K562 (cell line): ENCODE results near the gene SMAGP. TPM values are rescaled to one million over a fixed set of nuclear protein-coding genes. Genes with fewer than 3 reads are reported as not detected.
"Not testable (repeated sequence)": the region's sequence is repeated elsewhere in the genome, so short reads cannot be mapped to it uniquely, and the experiment has no call there.

ENCODE experiments used
- ATAC-seq: fragments of 200-7000 bp; cut with Tn5 transposase; 3 replicates; pipeline ENCODE4 v1.9.1; 2020; ENCODE audit warnings: moderate library complexity
- BruUV-seq: library from RNA; stranded (reverse); fragments of 400-500 nt; replicated peaks from 2 replicates; lab custom pipeline; 2021; lab: Mats Ljungman, UMichigan
- CTCF ChIA-PET: fragments of 300-600 bp; formaldehyde crosslinking; extraction: SDS; loops from one replicate; lab custom pipeline; 2021; ENCODE audit warnings: low intra/inter-chr PET ratio; lab: Yijun Ruan, JAX
- POLR2A ChIA-PET: fragments of 300-600, 350-650 bp; sonication (Branson Sonifier 250); formaldehyde crosslinking; extraction: SDS; loops from one replicate; lab custom pipeline; 2021; ENCODE audit warnings: antibody characterized with exemption, inconsistent platforms; lab: Yijun Ruan, JAX
- DNase-seq, 4 experiments: peaks; one replicate each; pipeline versions ENCODE4 v3.0.0 to v3.0.0-alpha.2; 2011 to 2018; ENCODE audit warnings: low spot score in 3 of 4, mixed read lengths in 3 of 4; ENCODE audit errors: extremely low read depth in 1 of 4
- FAIRE-seq: peaks from 2 replicates; lab custom pipeline; 2011; peaks lifted over from hg19 to GRCh38; lab: Jason Lieb, UNC
- H2AFZ ChIP-seq: 2 replicates; pipeline ENCODE4 v1.6.0; 2011; ENCODE audit warnings: low read depth, low read length, control low read depth, inconsistent platforms
- H3K27ac ChIP-seq: fragments of 200-600 bp; 3 replicates; pipeline ENCODE4 v1.8.0; 2011; ENCODE audit warnings: low read depth, mild to moderate bottlenecking, control low read depth, inconsistent platforms, low read length, moderate library complexity, mixed read lengths; ENCODE audit errors: extremely low read depth
- H3K27me3 ChIP-seq, 2 experiments: fragments of 300-600 bp in 1 of 2; 2 replicates in 1 of 2; 3 replicates in 1 of 2; pipeline versions ENCODE4 v1.6.0 to v1.8.0; 2011; ENCODE audit warnings: inconsistent platforms in 2 of 2, low read length in 2 of 2, mild to moderate bottlenecking in 1 of 2, mixed read lengths in 1 of 2, moderate library complexity in 1 of 2; ENCODE audit not compliant: control insufficient read depth in 2 of 2, insufficient read depth in 2 of 2
- H3K36me3 ChIP-seq: fragments of 300-600 bp; 3 replicates; pipeline ENCODE4 v1.8.0; 2011; ENCODE audit warnings: mild to moderate bottlenecking, low read length, inconsistent platforms; ENCODE audit not compliant: control insufficient read depth, insufficient read depth
- H3K4me1 ChIP-seq, 2 experiments: fragments of 200-600 bp in 1 of 2; replicated peaks in 1 of 2; 2 replicates in 1 of 2; 3 replicates in 1 of 2; pipeline versions ENCODE4 v1.5.1 to v1.8.0; 2011; ENCODE audit warnings: inconsistent platforms in 2 of 2, low read length in 2 of 2, mild to moderate bottlenecking in 1 of 2, mixed read lengths in 1 of 2, moderate library complexity in 1 of 2; ENCODE audit not compliant: control insufficient read depth in 2 of 2, insufficient read depth in 2 of 2
- H3K4me2 ChIP-seq: 2 replicates; pipeline ENCODE4 v1.6.1; 2011; ENCODE audit warnings: low read length, control low read depth, inconsistent platforms, mixed read lengths; ENCODE audit not compliant: insufficient read depth
- H3K4me3 ChIP-seq: fragments of 200-600 bp; sonication (generic), shearing (Covaris generic); 2 replicates; pipeline ENCODE4 v1.5.1; 2016; ENCODE audit warnings: control low read depth, inconsistent platforms
- H3K79me2 ChIP-seq: fragments of 200-600 bp; 3 replicates; pipeline ENCODE4 v1.8.0; 2011; ENCODE audit warnings: low read length, inconsistent platforms; ENCODE audit not compliant: control insufficient read depth, insufficient read depth
- H3K9ac ChIP-seq, 2 experiments: 2 replicates each; pipeline versions ENCODE4 v1.6.0 to v1.6.1; 2011; ENCODE audit warnings: low read depth in 2 of 2, low read length in 2 of 2, control low read depth in 1 of 2, inconsistent platforms in 1 of 2, mild to moderate bottlenecking in 1 of 2, mixed read lengths in 1 of 2; ENCODE audit not compliant: insufficient read depth in 1 of 2
- H3K9me1 ChIP-seq: one replicate; pipeline ENCODE4 v1.6.0; 2011; ENCODE audit warnings: inconsistent platforms, mild to moderate bottlenecking, low read length, moderate library complexity; ENCODE audit not compliant: control insufficient read depth, insufficient read depth
- H3K9me3 ChIP-seq: replicated peaks from 2 replicates; pipeline ENCODE4 v1.5.1; 2011; ENCODE audit warnings: low read depth, low read length, inconsistent platforms; ENCODE audit not compliant: control insufficient read depth, insufficient read depth
- H4K20me1 ChIP-seq: replicated peaks from 2 replicates; pipeline ENCODE4 v1.6.1; 2011; ENCODE audit warnings: low read length, inconsistent platforms, mixed read lengths; ENCODE audit not compliant: control insufficient read depth, insufficient read depth
- CBX2 ChIP-seq: fragments of 200-600 bp; sonication (generic); IDR thresholded peaks from one replicate; pipeline ENCODE4 v1.6.1; 2012; ENCODE audit warnings: mild to moderate bottlenecking, low read length, inconsistent platforms; ENCODE audit not compliant: insufficient read depth, poor library complexity, severe bottlenecking
- CBX3 ChIP-seq, 2 experiments: IDR thresholded peaks; 1 replicate in 1 of 2; 2 replicates in 1 of 2; pipeline ENCODE4 v1.6.1; 2012; ENCODE audit warnings: inconsistent platforms in 2 of 2, low read length in 2 of 2, borderline replicate concordance in 1 of 2, control low read depth in 1 of 2
- ETS2 ChIP-seq: IDR thresholded peaks from 2 replicates; pipeline ENCODE4 v1.6.1; 2016; ENCODE audit warnings: borderline replicate concordance, missing genetic modification characterization, mild to moderate bottlenecking, moderate library complexity, missing compliant biosample characterization; ENCODE audit not compliant: poor library complexity, severe bottlenecking
- HEY1 ChIP-seq: fragments of 250-450 bp; sonication (Bioruptor Pico); IDR thresholded peaks from 2 replicates; pipeline ENCODE4 v1.5.0; 2020; ENCODE audit warnings: mild to moderate bottlenecking, moderate library complexity, borderline replicate concordance
- HIVEP1 ChIP-seq: fragments of 250-450 bp; sonication (Bioruptor Pico); IDR thresholded peaks from 2 replicates; pipeline ENCODE4 v1.4.0; 2020; ENCODE audit warnings: mild to moderate bottlenecking
- NCOA1 ChIP-seq: fragments of 450-650 bp; IDR thresholded peaks from 2 replicates; pipeline ENCODE4 v1.6.1; 2016; ENCODE audit warnings: low read depth
- NR2C1 ChIP-seq, 2 experiments: fragments of 450-650 bp; IDR thresholded peaks; 2 replicates each; pipeline ENCODE4 v1.6.1; 2017; ENCODE audit warnings: mild to moderate bottlenecking in 2 of 2, antibody characterized with exemption in 1 of 2, inconsistent platforms in 1 of 2, missing compliant biosample characterization in 1 of 2, missing genetic modification characterization in 1 of 2
- PHF20 ChIP-seq: fragments of 450-650 bp; IDR thresholded peaks from 2 replicates; pipeline ENCODE4 v1.6.1; 2018; ENCODE audit not compliant: partially characterized antibody
- POLR2B ChIP-seq: fragments of 450-650 bp; IDR thresholded peaks from 2 replicates; pipeline ENCODE4 v1.6.1; 2018; ENCODE audit warnings: low read depth; ENCODE audit not compliant: partially characterized antibody
- TCF7L2 ChIP-seq: fragments of 150-350 bp; IDR thresholded peaks from 2 replicates; pipeline ENCODE4 v1.6.1; 2016; ENCODE audit warnings: low read depth, mild to moderate bottlenecking, low read length, moderate library complexity
- ZNF41 ChIP-seq: fragments of 250-450 bp; sonication (Bioruptor Pico); conservative IDR thresholded peaks from 2 replicates; pipeline ENCODE4 v1.4.0; 2020; ENCODE audit warnings: mild to moderate bottlenecking
- WGBS: fragments of 100-300 bp; shearing (Covaris generic); methylation state at CpG from one replicate; pipeline ENCODE4 v1.1.6; 2016; ENCODE audit warnings: low coverage, mixed read lengths; ENCODE audit not compliant: insufficient coverage; ENCODE audit errors: missing lambda C conversion rate; 5-methylcytosine and 5-hydroxymethylcytosine counted together
- in situ Hi-C: fragments of 300-500 bp; cut with MboI; formaldehyde crosslinking; loops from 4 replicates; pipeline ENCODE4 v1.15.0; 2018; ENCODE audit warnings: inconsistent platforms, mixed read lengths
- intact Hi-C: fragments of 100-400 bp; cut with micrococcal nuclease; formaldehyde crosslinking; loops from 2 replicates; pipeline ENCODE4 v1.14.2; 2022
- polyA plus RNA-seq, 8 experiments: library from polyadenylated mRNA; depleted of rRNA in 4 of 8; stranded (reverse) in 5 of 8; unstranded in 3 of 8; fragments of >200 nt; fragmentation: Nextera tagmentation in 2 of 8; fragmentation: Illumina TruSeq in 1 of 8; extraction: Ambion mirVana in 2 of 8; extraction: Trizol in 1 of 8; gene quantifications; 2 replicates each; pipeline versions ENCODE4 v1.2.1 to v1.2.3, GENCODE V29; 2011 to 2014; ENCODE audit warnings: inconsistent platforms in 1 of 8, missing spikeins in 1 of 8
- total RNA-seq, 7 experiments: library from RNA; depleted of rRNA in 6 of 7; stranded (reverse); fragments of >200 nt in 6 of 7; fragmentation: Illumina TruSeq in 2 of 7; extraction: Trizol in 2 of 7; gene quantifications; 2 replicates each; pipeline versions ENCODE4 v1.2.1 to v1.2.3, GENCODE V29; 2011 to 2021; ENCODE audit warnings: low replicate concordance in 1 of 7
- TF ChIP-seq, protein P1 (sequence below): fragments of 200-800 bp; sonication (Bioruptor generic); IDR thresholded peaks from 2 replicates; pipeline ENCODE4 v1.6.1; 2017; ENCODE audit warnings: missing genetic modification characterization, missing compliant biosample characterization
- TF ChIP-seq, protein P2 (sequence below): IDR thresholded peaks from 2 replicates; pipeline ENCODE4 v1.6.1; 2014; ENCODE audit warnings: antibody characterized with exemption

SMAGP gene
- total and polyA plus RNA-seq, 9 of the 15 experiments (the other 6 are each of a cell fraction or from before 2014, with no cell fraction given), result 23.1 to 62.3 (median 29.9) TPM

DNA sequence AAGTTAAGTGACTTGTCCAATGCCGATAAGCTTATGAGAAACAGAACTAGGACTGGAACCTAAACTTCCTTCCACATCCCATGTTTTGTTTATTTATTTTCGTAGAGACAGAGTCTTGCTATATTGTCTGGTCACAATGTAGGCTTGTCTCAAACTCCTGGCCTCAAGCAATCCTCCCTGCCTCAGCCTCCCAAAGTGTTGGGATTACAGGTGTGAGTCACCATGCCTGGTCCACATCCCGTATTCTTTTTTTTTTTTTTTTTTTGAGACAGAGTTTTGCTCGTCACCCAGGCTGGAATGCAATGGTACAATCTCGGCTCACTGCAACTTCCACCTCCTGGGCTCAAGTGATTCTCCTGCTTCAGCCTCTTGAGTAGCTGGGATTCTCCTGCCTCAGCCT, 43.1 kb downstream of the SMAGP start:
- H3K27ac ChIP-seq, H3K4me2 ChIP-seq, intact Hi-C loops, ATAC-seq, DNase-seq, H3K4me3 ChIP-seq, CTCF ChIA-PET, H3K9ac ChIP-seq, BruUV-seq, H3K36me3 ChIP-seq, H4K20me1 ChIP-seq, H3K79me2 ChIP-seq, H3K27me3 ChIP-seq, H3K9me3 ChIP-seq, in situ Hi-C loops, H3K9me1 ChIP-seq, FAIRE-seq, H3K4me1 ChIP-seq, H2AFZ ChIP-seq: not testable (repeated sequence)
- POLR2A ChIA-PET, result interaction anchor here (0.8 to 1.6 kb wide), 5 partner anchors 8 to 19 kb away, joined by 3 to 4 read pairs (median 3); no protein-coding TSS in a partner anchor
- WGBS, result 57% methylated on average over 4 of the region's 5 CpGs

DNA sequence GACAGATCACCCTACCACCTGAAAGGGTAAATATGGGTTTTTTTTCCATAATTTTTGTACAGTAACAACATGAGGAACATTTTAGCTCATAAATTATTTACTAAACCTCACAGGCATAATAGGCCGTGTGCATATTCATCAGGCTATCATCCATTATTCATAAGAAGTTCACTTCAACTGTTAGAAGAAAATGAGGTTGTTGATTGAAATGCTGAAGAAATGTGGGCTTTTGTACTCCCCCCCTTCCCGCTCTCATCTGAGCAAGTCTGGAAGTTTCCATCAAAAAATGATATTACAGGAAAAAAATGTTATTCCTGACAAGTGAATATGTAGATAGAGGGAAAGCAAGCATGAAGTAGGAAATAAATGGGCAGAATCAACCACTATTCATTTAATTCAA, 44.4 kb downstream of the SMAGP start:
- intact Hi-C loops (no loop called here), in situ Hi-C loops (no loop called here)
- Histone ChIP-seq H3K4me2 (no peak overlapping the region), H3K4me3 (no peak overlapping the region), H3K27ac (no peak overlapping the region), H3K36me3 (no peaks in the 10 kb centered on the region), H3K9me1 (no peaks in the 10 kb centered on the region), H3K9me3 (no peaks in the 10 kb centered on the region), H3K9ac (no peak overlapping the region), H2AFZ (no peak overlapping the region), H3K4me1 (peaks cover 4 to 6% of the 10 kb centered on the region in 2 experiments; a peak in 2 of 5 replicates), H4K20me1 (no peaks in the 10 kb centered on the region), H3K27me3 (no peaks in the 10 kb centered on the region), H3K79me2 (no peaks in the 10 kb centered on the region)
- WGBS, result 64% methylated on average over 2 of the region's 2 CpGs
- ATAC-seq (no peak), DNase-seq (no peak), FAIRE-seq (no peak)
- ChIA-PET POLR2A (interaction anchor here (1.3 kb wide), 1 partner anchor 13 kb away, joined by 5 read pairs; the partner anchor contains the start of gene DAZAP2), CTCF (no interaction called here)
- BruUV-seq, result no TSS peak
- TF ChIP-seq NCOA1 (no peak), TCF7L2 (no peak), ETS2 (no peak), CBX3 (IDR thresholded peaks at IDR 0.05; ENCODE audit: borderline replicate concordance in 1 of 2, low read length in 2 of 2) (no peak), CBX2 (no peak), HEY1 (CRISPR knock-in tag) (no peak), POLR2B (no peak), NR2C1 (IDR thresholded peaks at IDR 0.05) (no peak), NR2C1 (tag; IDR thresholded peaks at IDR 0.05) (no peak), ZNF41 (CRISPR knock-in tag) (no peak), HIVEP1 (CRISPR knock-in tag) (no peak), PHF20 (no peak)
- TF ChIP-seq, protein P1, sequence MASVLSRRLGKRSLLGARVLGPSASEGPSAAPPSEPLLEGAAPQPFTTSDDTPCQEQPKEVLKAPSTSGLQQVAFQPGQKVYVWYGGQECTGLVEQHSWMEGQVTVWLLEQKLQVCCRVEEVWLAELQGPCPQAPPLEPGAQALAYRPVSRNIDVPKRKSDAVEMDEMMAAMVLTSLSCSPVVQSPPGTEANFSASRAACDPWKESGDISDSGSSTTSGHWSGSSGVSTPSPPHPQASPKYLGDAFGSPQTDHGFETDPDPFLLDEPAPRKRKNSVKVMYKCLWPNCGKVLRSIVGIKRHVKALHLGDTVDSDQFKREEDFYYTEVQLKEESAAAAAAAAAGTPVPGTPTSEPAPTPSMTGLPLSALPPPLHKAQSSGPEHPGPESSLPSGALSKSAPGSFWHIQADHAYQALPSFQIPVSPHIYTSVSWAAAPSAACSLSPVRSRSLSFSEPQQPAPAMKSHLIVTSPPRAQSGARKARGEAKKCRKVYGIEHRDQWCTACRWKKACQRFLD (CRISPR knock-in tag), result no peak
- TF ChIP-seq, protein P2, sequence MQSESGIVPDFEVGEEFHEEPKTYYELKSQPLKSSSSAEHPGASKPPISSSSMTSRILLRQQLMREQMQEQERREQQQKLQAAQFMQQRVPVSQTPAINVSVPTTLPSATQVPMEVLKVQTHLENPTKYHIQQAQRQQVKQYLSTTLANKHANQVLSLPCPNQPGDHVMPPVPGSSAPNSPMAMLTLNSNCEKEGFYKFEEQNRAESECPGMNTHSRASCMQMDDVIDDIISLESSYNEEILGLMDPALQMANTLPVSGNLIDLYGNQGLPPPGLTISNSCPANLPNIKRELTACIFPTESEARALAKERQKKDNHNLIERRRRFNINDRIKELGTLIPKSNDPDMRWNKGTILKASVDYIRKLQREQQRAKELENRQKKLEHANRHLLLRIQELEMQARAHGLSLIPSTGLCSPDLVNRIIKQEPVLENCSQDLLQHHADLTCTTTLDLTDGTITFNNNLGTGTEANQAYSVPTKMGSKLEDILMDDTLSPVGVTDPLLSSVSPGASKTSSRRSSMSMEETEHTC, result no peak
